ENCODE measurements around the gene PDGFA. TPM values are rescaled to one million over a fixed set of nuclear protein-coding genes. Genes with fewer than 3 reads are reported as not detected.

The PDGFA gene
- total RNA-seq, 1 experiment from 2014 or later: 35.8 TPM

GRCh38 chr7:453597-454306 is 65.9 kb downstream of the PDGFA start:
- Histone ChIP-seq H4K5ac (ENCODE audit: insufficient read length, low read depth, low read length) (no peak overlapping the region), H3K23me2 (ENCODE audit: insufficient read length, low read depth, low read length, poor library complexity, severe bottlenecking) (no peaks in the 10 kb centered on the region), H2AK5ac (ENCODE audit: insufficient read length, low read length) (no peak overlapping the region), H3T11ph (ENCODE audit: low read length) (no peak overlapping the region), H4K91ac (ENCODE audit: insufficient read length, low read depth, low read length) (no peak overlapping the region), H2BK20ac (ENCODE audit: low read depth, low read length, poor library complexity, severe bottlenecking) (no peak overlapping the region), H3K9ac (ENCODE audit: extremely low read depth, insufficient read length, low read length) (no peak overlapping the region), H3K56ac (ENCODE audit: insufficient read length, low read depth, low read length) (no peak overlapping the region), H3K27me3 (ENCODE audit: insufficient read depth, low read length) (no peaks in the 10 kb centered on the region; the same call in 1 of the 2 replicates), H3K79me2 (ENCODE audit: insufficient read depth, low read length) (no peaks in the 10 kb centered on the region), H3K79me1 (ENCODE audit: insufficient read depth, low read depth, low read length, poor library complexity, severe bottlenecking) (no peaks in the 10 kb centered on the region), H2BK5ac (ENCODE audit: insufficient read length, low read length) (no peak overlapping the region), H3K9me3 (ENCODE audit: control insufficient read depth, low read depth, low read length) (no peaks in the 10 kb centered on the region), H4K20me1 (ENCODE audit: control insufficient read depth, insufficient read depth, insufficient read length) (no peaks in the 10 kb centered on the region), H3K4ac (ENCODE audit: low read depth, low read length) (no peak overlapping the region), H3K18ac (ENCODE audit: insufficient read length, low read depth, low read length) (no peak overlapping the region), H4K8ac (replicated peaks; ENCODE audit: insufficient read length, low read depth, low read length) (no peak overlapping the region), H2BK15ac (ENCODE audit: low read depth, low read length) (no peak overlapping the region), H2AFZ (ENCODE audit: low read length) (no peak overlapping the region), H3K23ac (ENCODE audit: insufficient read length, low read depth, low read length) (no peak overlapping the region), H2BK120ac (ENCODE audit: low read depth, low read length, poor library complexity, severe bottlenecking) (no peak overlapping the region), H3K14ac (ENCODE audit: insufficient read depth, low read length) (no peak overlapping the region), H3K4me1 (ENCODE audit: insufficient read depth, low read length) (no peaks in the 10 kb centered on the region), H2BK12ac (ENCODE audit: insufficient read length, low read depth, low read length) (no peak overlapping the region), H3K27ac (ENCODE audit: insufficient read length, low read depth, low read length) (no peak overlapping the region), H3K4me2 (ENCODE audit: insufficient read depth, insufficient read length, low read length) (no peak overlapping the region)
- Mint-ChIP-seq H3K27ac (no peak overlapping the region), H3K9me3 (no peaks in the 10 kb centered on the region), H3K4me1 (peaks cover 15 to 29% of the 10 kb centered on the region in 2 experiments), H3K27me3 (ENCODE audit: low read depth) (peaks cover 43% of the 10 kb centered on the region), H3K4me3 (no peak overlapping the region; a peak in 1 of 5 replicates), H3K36me3 (ENCODE audit: insufficient read depth in 1 of 3, low read depth in 3 of 3) (no peaks in the 10 kb centered on the region)
- DNase-seq: no peak
- TF ChIP-seq CTCF (conservative IDR thresholded peaks at IDR 0.05): no peak
- no CpG with 5 or more reads among the region's 27 CpGs for WGBS (ENCODE audit: extremely low coverage, insufficient read length, low lambda C conversion rate)

Measured in H9 (cell line).